Stimulated activated CD8-positive, alpha-beta memory T cell treated with anti-CD3 and anti-CD28 coated beads, Interleukin-15, amount 100 ng/mL, for 4 hours (primary cell): ENCODE data around the gene SETD4.
"Not testable (repeated sequence)": the region's sequence is repeated elsewhere in the genome, so short reads cannot be mapped to it uniquely, and the experiment has no call there.

Experiments
- DNase-seq, 2 donors: peaks; one replicate each; pipeline ENCODE4 v3.0.0-alpha.2; 2020; ENCODE audit warnings: low read depth in 2 of 2

Gene SETD4

GRCh38 chr21:36060159-36060921, at the start of gene SETD4:
Gene SETD4 (minus strand): TSS chr21:36060526. CDS start chr21:36058888, 1,638 bp downstream.
- peak; percentile 87 to 89 for DNase-seq

GRCh38 chr21:36109868-36110267, 49.5 kb upstream of the SETD4 start:
- DNase-seq, result no peak

GRCh38 chr21:36105327-36105842, 45.1 kb upstream of the SETD4 start:
- no peak for DNase-seq

- DNase-seq, result peak in 1 of 2 donors; percentile 21
These were observed 44.3 kb upstream of the SETD4 start for GRCh38 chr21:36104317-36105300.

GRCh38 chr21:36103434-36103833, 43.1 kb upstream of the SETD4 start:
- DNase-seq, result no peak

- no peak for DNase-seq
These were observed 40.8 kb upstream of the SETD4 start for GRCh38 chr21:36100971-36101641.

- not testable (repeated sequence) for DNase-seq
These were observed 39.4 kb upstream of the SETD4 start for GRCh38 chr21:36099695-36100211.

- DNase-seq, result no peak
These were observed 38.7 kb upstream of the SETD4 start for GRCh38 chr21:36099000-36099399.

GRCh38 chr21:36098182-36098532, 37.8 kb upstream of the SETD4 start:
- no peak for DNase-seq

GRCh38 chr21:36097427-36098181, 37.3 kb upstream of the SETD4 start:
- DNase-seq, result no peak

GRCh38 chr21:36096398-36097290, 36.3 kb upstream of the SETD4 start:
- DNase-seq, result no peak

GRCh38 chr21:36093512-36093911, 33.2 kb upstream of the SETD4 start:
- DNase-seq, result no peak

GRCh38 chr21:36092681-36093080, 32.4 kb upstream of the SETD4 start:
- DNase-seq, result no peak

- DNase-seq, result no peak
These were observed 29.6 kb upstream of the SETD4 start for GRCh38 chr21:36089946-36090345.

GRCh38 chr21:36087362-36088138, 27.2 kb upstream of the SETD4 start:
- no peak for DNase-seq

GRCh38 chr21:36082237-36082664, 21.9 kb upstream of the SETD4 start:
- no peak for DNase-seq

- no peak for DNase-seq
These were observed 20.1 kb upstream of the SETD4 start for GRCh38 chr21:36080386-36080785.

GRCh38 chr21:36079671-36080070, 19.3 kb upstream of the SETD4 start:
- DNase-seq, result no peak

GRCh38 chr21:36079010-36079649, 18.8 kb upstream of the SETD4 start:
- DNase-seq, result no peak
